ENCODE data around the gene RGS7. TPM values are rescaled to one million over a fixed set of nuclear protein-coding genes. Genes with fewer than 3 reads are reported as not detected.
"Not testable (repeated sequence)": the region's sequence is repeated elsewhere in the genome, so short reads cannot be mapped to it uniquely, and the experiment has no call there.

Gene RGS7
- polyA plus RNA-seq, 1 donor: 2.1 TPM

DNA sequence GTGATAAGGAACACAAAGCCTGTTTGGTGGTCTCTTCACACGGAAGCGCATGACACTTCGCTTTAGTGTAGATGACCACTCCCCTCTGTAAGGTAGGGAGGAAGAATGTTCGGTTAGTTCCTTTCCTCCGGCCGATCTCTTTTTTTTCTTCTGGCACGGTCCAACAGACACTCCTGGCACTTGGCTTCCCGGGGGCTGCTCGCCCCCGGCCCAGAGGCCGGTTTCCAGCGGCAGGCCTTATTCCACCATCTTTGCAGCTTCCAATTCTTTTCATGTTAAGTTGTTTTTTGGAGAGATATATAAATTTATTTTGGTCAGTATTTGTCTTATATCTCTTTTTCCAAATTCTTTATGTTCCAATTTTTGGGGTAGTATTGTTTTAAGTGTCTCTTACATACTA is 593.2 kb downstream of the RGS7 start:
- no peak overlapping the region for H3K27ac ChIP-seq (ENCODE audit: low read length)
- WGBS (ENCODE audit: insufficient coverage, low lambda C conversion rate): 100% methylated on average over 11 of the region's 12 CpGs
- peaks cover 2% of the 10 kb centered on the region for H3K9me3 ChIP-seq (ENCODE audit: control insufficient read depth, low read depth, low read length)
- H3K36me3 ChIP-seq (ENCODE audit: control insufficient read depth, insufficient read depth, low read length): no peaks in the 10 kb centered on the region
- no peak for DNase-seq
- no peaks in the 10 kb centered on the region for H3K27me3 ChIP-seq (ENCODE audit: control insufficient read depth, insufficient read depth, low read length)
- no peaks in the 10 kb centered on the region for H3K4me1 ChIP-seq (ENCODE audit: control insufficient read depth, insufficient read depth, low read length)
- H3K4me3 ChIP-seq (ENCODE audit: low read length): no peak overlapping the region

DNA sequence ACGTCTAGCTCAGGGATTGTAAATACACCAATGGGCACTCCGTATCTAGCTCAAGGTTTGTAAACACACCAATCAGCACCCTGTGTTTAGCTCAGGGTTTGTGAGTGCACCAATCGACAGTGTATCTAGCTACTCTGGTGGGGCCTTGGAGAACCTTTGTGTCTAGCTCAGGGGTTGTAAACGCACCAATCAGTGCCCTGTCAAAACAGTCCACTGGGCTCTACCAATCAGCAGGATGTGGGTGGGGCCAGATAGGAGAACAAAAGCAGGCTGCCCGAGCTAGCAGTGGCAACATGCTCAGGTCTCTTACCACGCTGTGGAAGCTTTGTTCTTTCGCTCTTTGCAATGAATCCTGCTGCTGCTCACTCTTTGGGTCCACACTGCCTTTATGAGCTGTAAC is 593.9 kb downstream of the RGS7 start:
- DNase-seq; H3K27me3 ChIP-seq (ENCODE audit: control insufficient read depth, insufficient read depth, low read length); H3K9me3 ChIP-seq (ENCODE audit: control insufficient read depth, low read depth, low read length); H3K4me3 ChIP-seq (ENCODE audit: low read length); H3K27ac ChIP-seq (ENCODE audit: low read length); H3K4me1 ChIP-seq (ENCODE audit: control insufficient read depth, insufficient read depth, low read length); H3K36me3 ChIP-seq (ENCODE audit: control insufficient read depth, insufficient read depth, low read length): not testable (repeated sequence)
- no CpG with 5 or more reads among the region's 7 CpGs for WGBS (ENCODE audit: insufficient coverage, low lambda C conversion rate)

DNA sequence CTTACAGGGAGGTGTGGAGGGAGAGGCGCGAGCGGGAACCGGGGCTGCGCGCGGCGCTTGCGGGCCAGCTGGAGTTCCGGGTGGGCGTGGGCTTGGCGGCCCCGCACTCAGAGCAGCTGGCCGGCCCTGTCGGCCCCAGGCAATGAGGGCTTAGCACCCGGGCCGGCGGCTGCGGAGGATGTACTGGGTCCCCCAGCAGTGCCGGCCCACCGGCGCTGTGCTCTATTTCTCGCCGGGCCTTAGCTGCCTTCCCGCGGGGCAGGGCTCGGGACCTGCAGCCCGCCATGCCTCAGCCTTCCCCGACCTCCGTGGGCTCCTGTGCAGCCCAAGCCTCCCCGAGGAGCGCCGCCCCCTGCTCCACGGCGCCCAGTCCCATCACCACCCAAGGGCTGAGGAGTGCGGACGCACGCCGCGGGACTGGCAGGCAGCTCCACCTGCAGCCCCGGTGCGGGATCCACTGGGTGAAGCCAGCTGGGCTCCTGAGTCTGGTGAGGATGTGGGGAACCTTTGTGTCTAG is 594.5 kb downstream of the RGS7 start:
- H3K36me3 ChIP-seq (ENCODE audit: control insufficient read depth, insufficient read depth, low read length); DNase-seq; H3K27ac ChIP-seq (ENCODE audit: low read length); H3K9me3 ChIP-seq (ENCODE audit: control insufficient read depth, low read depth, low read length); H3K4me3 ChIP-seq (ENCODE audit: low read length); H3K27me3 ChIP-seq (ENCODE audit: control insufficient read depth, insufficient read depth, low read length); H3K4me1 ChIP-seq (ENCODE audit: control insufficient read depth, insufficient read depth, low read length): not testable (repeated sequence)
- WGBS (ENCODE audit: insufficient coverage, low lambda C conversion rate): no CpG with 5 or more reads among the region's 42 CpGs

DNA sequence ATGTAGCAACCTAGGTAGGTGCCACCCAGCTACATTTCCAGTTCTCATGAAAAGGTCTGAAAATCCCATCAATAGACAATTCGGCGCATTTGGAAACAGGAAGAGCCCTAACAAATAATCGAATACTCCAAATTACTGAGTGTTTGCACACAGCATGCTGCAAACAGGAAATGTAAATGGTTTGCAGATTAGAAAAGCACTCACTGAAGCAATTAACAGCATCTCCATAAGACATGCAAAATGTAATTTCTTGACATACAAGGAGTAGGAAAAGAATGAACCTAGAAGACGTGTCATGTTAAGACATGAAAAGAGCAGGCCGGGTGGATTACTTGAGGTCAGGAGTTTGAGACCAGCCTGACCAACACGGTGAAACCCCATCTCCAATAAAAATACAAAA is 598.2 kb downstream of the RGS7 start:
- not testable (repeated sequence) for H3K27ac ChIP-seq (ENCODE audit: low read length); H3K27me3 ChIP-seq (ENCODE audit: control insufficient read depth, insufficient read depth, low read length); H3K9me3 ChIP-seq (ENCODE audit: control insufficient read depth, low read depth, low read length); H3K36me3 ChIP-seq (ENCODE audit: control insufficient read depth, insufficient read depth, low read length); DNase-seq; H3K4me3 ChIP-seq (ENCODE audit: low read length); H3K4me1 ChIP-seq (ENCODE audit: control insufficient read depth, insufficient read depth, low read length)
- 100% methylated on average over 2 of the region's 6 CpGs for WGBS (ENCODE audit: insufficient coverage, low lambda C conversion rate)

DNA sequence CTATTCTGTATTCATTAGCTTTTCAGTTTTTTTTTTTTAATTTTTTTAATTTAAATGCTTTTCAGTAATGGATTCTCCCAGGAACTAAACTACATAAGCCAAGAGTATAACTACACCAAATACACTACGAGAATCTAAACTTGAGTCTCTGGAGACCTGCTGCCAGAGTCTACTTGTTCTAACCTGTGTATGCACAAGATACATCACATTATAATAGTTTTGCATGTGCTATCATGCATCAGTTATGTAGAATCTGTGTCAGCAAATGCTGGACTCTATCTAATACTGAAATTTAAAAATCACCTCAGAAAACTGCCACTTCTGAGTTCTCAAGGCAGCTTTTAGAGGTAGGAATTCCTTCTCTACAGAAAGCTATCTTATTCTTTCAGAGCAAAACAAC is 598.7 kb downstream of the RGS7 start:
- no peaks in the 10 kb centered on the region for H3K9me3 ChIP-seq (ENCODE audit: control insufficient read depth, low read depth, low read length)
- no peak overlapping the region for H3K4me3 ChIP-seq (ENCODE audit: low read length)
- H3K36me3 ChIP-seq (ENCODE audit: control insufficient read depth, insufficient read depth, low read length): no peaks in the 10 kb centered on the region
- no peaks in the 10 kb centered on the region for H3K27me3 ChIP-seq (ENCODE audit: control insufficient read depth, insufficient read depth, low read length)
- H3K4me1 ChIP-seq (ENCODE audit: control insufficient read depth, insufficient read depth, low read length): no peaks in the 10 kb centered on the region
- no peak overlapping the region for H3K27ac ChIP-seq (ENCODE audit: low read length)
- no CpG with 5 or more reads among the region's 1 CpG for WGBS (ENCODE audit: insufficient coverage, low lambda C conversion rate)
- DNase-seq: no peak

DNA sequence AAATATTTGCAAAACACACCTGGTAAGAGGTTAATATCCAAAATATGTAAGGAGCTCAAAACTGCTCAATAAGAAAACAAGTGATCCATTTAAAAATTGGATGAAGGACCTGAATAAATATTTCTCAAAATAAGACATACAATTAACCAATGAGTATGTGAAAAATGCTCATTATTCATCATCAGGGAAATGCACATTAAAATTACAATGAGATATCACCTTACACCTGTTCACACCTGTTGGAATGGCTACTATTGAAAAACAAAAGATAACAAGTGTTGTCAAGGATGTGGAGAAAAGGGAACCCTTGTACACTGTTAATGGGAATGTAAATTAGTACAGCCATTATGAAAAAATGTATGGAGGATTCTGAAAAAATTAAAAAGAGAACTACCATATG is 609.1 kb downstream of the RGS7 start:
- H3K4me3 ChIP-seq (ENCODE audit: low read length): no peak overlapping the region
- no peaks in the 10 kb centered on the region for H3K4me1 ChIP-seq (ENCODE audit: control insufficient read depth, insufficient read depth, low read length)
- no peaks in the 10 kb centered on the region for H3K27me3 ChIP-seq (ENCODE audit: control insufficient read depth, insufficient read depth, low read length)
- no peak for DNase-seq
- H3K27ac ChIP-seq (ENCODE audit: low read length): no peak overlapping the region
- no peaks in the 10 kb centered on the region for H3K36me3 ChIP-seq (ENCODE audit: control insufficient read depth, insufficient read depth, low read length)
- H3K9me3 ChIP-seq (ENCODE audit: control insufficient read depth, low read depth, low read length): no peaks in the 10 kb centered on the region

DNA sequence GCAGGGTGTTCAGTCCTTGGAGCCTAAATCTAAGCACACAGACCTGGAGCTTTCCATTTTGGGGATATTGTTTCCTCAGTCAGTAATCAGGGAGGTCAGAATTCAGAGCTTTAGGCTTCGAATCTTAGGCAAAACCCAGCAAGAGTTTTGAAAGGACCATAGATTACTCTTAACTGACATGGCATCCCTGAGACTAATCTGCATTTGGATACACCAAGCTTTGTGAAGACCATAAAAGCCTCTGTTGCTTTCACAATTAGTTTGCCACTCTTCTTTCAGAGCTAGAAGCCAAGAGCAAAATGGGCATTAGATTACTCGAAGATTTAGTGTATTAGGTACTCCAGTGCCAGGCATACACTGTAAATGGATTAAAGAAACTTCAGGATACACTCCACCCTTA is 613.3 kb downstream of the RGS7 start:
- no peak overlapping the region for H3K4me3 ChIP-seq (ENCODE audit: low read length)
- H3K27ac ChIP-seq (ENCODE audit: low read length): no peak overlapping the region
- no peaks in the 10 kb centered on the region for H3K4me1 ChIP-seq (ENCODE audit: control insufficient read depth, insufficient read depth, low read length)
- WGBS (ENCODE audit: insufficient coverage, low lambda C conversion rate): 80% methylated on average over 1 of the region's 2 CpGs
- no peaks in the 10 kb centered on the region for H3K27me3 ChIP-seq (ENCODE audit: control insufficient read depth, insufficient read depth, low read length)
- DNase-seq: no peak
- H3K9me3 ChIP-seq (ENCODE audit: control insufficient read depth, low read depth, low read length): no peaks in the 10 kb centered on the region
- H3K36me3 ChIP-seq (ENCODE audit: control insufficient read depth, insufficient read depth, low read length): no peaks in the 10 kb centered on the region

DNA sequence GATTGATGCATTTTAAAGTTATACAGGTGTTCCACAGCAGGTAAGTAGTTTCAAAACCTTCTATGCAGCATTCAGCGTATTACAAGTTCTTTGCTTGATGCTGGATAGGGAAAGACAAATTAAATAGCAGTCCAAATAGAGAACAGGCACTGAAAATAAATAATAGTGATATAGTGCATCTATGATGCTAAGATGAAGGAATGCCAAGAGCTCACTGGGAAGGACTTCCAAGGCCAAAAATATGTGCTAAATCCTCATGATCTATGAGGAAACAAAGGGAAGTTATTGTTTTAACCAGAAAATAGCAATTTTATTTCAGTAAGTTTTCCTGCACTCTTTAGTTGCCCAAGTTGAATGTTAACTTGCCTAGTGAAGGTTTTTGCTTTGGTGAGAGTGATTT is 617.3 kb downstream of the RGS7 start:
- Histone ChIP-seq H3K9me3 (ENCODE audit: control insufficient read depth, low read depth, low read length) (no peaks in the 10 kb centered on the region), H3K4me3 (ENCODE audit: low read length) (no peak overlapping the region), H3K4me1 (ENCODE audit: control insufficient read depth, insufficient read depth, low read length) (no peaks in the 10 kb centered on the region), H3K27ac (ENCODE audit: low read length) (no peak overlapping the region), H3K27me3 (ENCODE audit: control insufficient read depth, insufficient read depth, low read length) (no peaks in the 10 kb centered on the region), H3K36me3 (ENCODE audit: control insufficient read depth, insufficient read depth, low read length) (no peaks in the 10 kb centered on the region)
- no peak for DNase-seq
- 100% methylated on average over 1 of the region's 1 CpG for WGBS (ENCODE audit: insufficient coverage, low lambda C conversion rate)

DNA sequence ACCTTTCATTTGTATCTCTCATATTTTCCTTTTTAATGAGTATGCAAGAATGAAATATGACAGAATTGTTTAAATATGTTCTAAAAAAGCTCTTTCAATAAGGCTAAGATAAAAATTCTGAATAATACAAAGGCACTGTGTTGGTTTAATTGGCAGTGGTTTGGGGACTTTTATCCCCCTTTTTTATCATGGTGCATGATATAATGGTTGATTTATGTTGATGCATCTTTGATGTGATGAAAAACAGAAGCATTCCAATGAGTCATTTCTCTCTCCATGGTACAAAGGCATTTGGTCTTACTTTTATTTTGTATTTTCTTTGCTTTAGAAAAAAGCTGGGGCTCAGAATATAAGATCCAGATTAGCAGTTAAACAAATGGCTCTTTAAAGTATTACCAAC is 617.9 kb downstream of the RGS7 start:
- no peak overlapping the region for H3K27ac ChIP-seq (ENCODE audit: low read length)
- H3K9me3 ChIP-seq (ENCODE audit: control insufficient read depth, low read depth, low read length): no peaks in the 10 kb centered on the region
- H3K27me3 ChIP-seq (ENCODE audit: control insufficient read depth, insufficient read depth, low read length): no peaks in the 10 kb centered on the region
- H3K4me3 ChIP-seq (ENCODE audit: low read length): no peak overlapping the region
- H3K36me3 ChIP-seq (ENCODE audit: control insufficient read depth, insufficient read depth, low read length): no peaks in the 10 kb centered on the region
- no peaks in the 10 kb centered on the region for H3K4me1 ChIP-seq (ENCODE audit: control insufficient read depth, insufficient read depth, low read length)
- no peak for DNase-seq

DNA sequence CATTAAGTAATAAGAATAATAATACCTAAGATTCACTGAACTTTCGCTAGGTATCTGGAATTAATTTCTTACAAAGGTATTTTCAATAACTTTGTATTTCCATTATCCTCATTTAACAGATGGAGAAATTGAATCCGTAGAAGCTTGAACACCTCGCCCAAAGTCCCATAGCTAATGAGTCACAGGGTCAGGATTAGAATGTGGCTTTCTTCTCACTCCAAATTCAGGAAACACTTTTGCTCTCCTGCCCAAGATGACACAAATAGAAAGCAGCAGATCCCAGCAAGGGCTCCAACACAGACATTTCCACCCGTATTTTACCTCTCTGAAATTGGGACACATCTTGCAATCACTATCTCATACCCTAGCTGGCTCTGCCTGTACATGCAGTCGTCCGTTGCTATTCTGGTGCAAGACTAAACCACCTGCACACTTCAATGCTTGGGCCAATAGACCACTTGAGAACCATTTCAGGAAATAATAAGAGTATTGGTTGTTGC is 619.2 kb downstream of the RGS7 start:
- no peak overlapping the region for H3K27ac ChIP-seq (ENCODE audit: low read length)
- H3K4me1 ChIP-seq (ENCODE audit: control insufficient read depth, insufficient read depth, low read length): no peaks in the 10 kb centered on the region
- 100% methylated on average over 2 of the region's 6 CpGs for WGBS (ENCODE audit: insufficient coverage, low lambda C conversion rate)
- DNase-seq: no peak
- no peaks in the 10 kb centered on the region for H3K36me3 ChIP-seq (ENCODE audit: control insufficient read depth, insufficient read depth, low read length)
- H3K9me3 ChIP-seq (ENCODE audit: control insufficient read depth, low read depth, low read length): no peaks in the 10 kb centered on the region
- H3K4me3 ChIP-seq (ENCODE audit: low read length): no peak overlapping the region
- no peaks in the 10 kb centered on the region for H3K27me3 ChIP-seq (ENCODE audit: control insufficient read depth, insufficient read depth, low read length)

DNA sequence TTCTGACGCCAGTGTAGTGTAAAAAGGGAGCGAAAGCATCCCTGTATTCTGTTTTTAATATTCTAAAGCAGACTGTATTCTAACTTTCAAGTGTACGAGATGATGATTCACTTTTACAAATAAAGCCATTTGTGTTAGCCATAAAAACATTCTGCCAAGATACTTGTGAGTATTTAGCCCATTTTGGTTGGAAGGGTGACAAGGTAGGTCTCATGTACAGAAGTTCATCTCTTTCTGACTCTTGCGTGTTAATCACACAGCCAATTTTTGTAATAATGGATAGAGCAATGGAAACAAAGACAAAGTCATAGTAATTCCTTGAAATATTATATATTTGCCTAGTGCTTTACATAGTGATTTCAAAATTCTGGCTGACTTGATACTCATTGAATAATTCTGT is 619.7 kb downstream of the RGS7 start:
- Histone ChIP-seq H3K9me3 (ENCODE audit: control insufficient read depth, low read depth, low read length) (no peaks in the 10 kb centered on the region), H3K4me1 (ENCODE audit: control insufficient read depth, insufficient read depth, low read length) (no peaks in the 10 kb centered on the region), H3K4me3 (ENCODE audit: low read length) (no peak overlapping the region), H3K36me3 (ENCODE audit: control insufficient read depth, insufficient read depth, low read length) (no peaks in the 10 kb centered on the region), H3K27me3 (ENCODE audit: control insufficient read depth, insufficient read depth, low read length) (no peaks in the 10 kb centered on the region), H3K27ac (ENCODE audit: low read length) (no peak overlapping the region)
- 80% methylated on average over 3 of the region's 4 CpGs for WGBS (ENCODE audit: insufficient coverage, low lambda C conversion rate)
- no peak for DNase-seq

Measured in large intestine (tissue), 3 donors.